ENCODE measurements around the gene PRLR. TPM values are rescaled to one million over a fixed set of nuclear protein-coding genes. Genes with fewer than 3 reads are reported as not detected.

Gene PRLR
- total and polyA plus RNA-seq, 2 of the 8 experiments (the other 6 are each of a cell fraction or from before 2014, with no cell fraction given), result 0.53 to 2.5 TPM

DNA sequence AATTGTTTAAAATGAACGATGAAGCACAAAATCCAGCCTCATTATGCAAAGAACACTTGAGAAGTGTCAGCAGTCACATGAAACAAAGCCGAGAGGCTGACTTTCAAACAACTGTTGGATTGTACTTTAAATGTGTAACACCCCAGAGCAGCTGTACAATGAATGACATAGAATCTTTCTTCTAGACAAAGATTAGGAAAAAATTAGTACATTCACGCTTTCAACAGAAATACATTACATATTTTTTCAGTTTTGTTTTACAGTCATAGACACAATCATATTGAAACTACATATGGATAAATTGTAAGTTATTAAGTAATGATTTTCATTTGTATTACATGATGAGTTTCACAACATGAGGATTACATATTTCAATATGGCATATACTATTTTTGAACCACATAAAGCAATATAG, 171.9 kb downstream of the PRLR start:
- no peak overlapping the region for H2BK5ac ChIP-seq (ENCODE audit: low read depth, low read length)
- H3K4me1 ChIP-seq (replicated peaks in 1 of 4; ENCODE audit: control insufficient read depth in 3 of 4, insufficient read depth in 4 of 4, low read length in 3 of 4), result peaks cover 0 to 3% (median 0%) of the 10 kb centered on the region in 4 experiments; a peak in 1 of 7 replicates
- POLR2A ChIA-PET (ENCODE audit: partially characterized antibody), result no interaction called here
- H3K4me2 ChIP-seq (ENCODE audit: insufficient read depth in 1 of 2, low read depth in 2 of 2, low read length in 2 of 2), result no peak overlapping the region
- H3K79me1 ChIP-seq (ENCODE audit: low read depth, low read length), result no peaks in the 10 kb centered on the region
- CTCF ChIA-PET (ENCODE audit: partially characterized antibody), result no interaction called here
- no peak overlapping the region for H2BK120ac ChIP-seq (replicated peaks; ENCODE audit: low read depth, low read length)
- no peak overlapping the region for H3K4ac ChIP-seq (replicated peaks; ENCODE audit: insufficient read length, low read depth, low read length)
- H3K79me2 ChIP-seq (ENCODE audit: control insufficient read depth in 1 of 2, insufficient read depth in 2 of 2, low read length in 2 of 2), result no peaks in the 10 kb centered on the region
- H3K14ac ChIP-seq (ENCODE audit: insufficient read length), result no peak overlapping the region
- no peaks in the 10 kb centered on the region for H3K27me3 ChIP-seq (replicated peaks in 1 of 4; ENCODE audit: control insufficient read depth in 3 of 4, extremely low read depth in 1 of 4, insufficient read depth in 3 of 4, low read length in 3 of 4)
- H4K91ac ChIP-seq (replicated peaks; ENCODE audit: insufficient read length, low read length), result no peak overlapping the region
- WGBS, 2 experiments (ENCODE audit: extremely low coverage in 1 of 2, insufficient coverage in 1 of 2, insufficient read length in 1 of 2, insufficient replicate concordance in 2 of 2, low coverage in 1 of 2, low lambda C conversion rate in 2 of 2, missing lambda C conversion rate in 1 of 2), result 88% methylated on average over 3 of the region's 3 CpGs; no CpG with 5 or more reads in 1 of the 2 experiments
- H4K8ac ChIP-seq (ENCODE audit: extremely low read depth, insufficient read depth, low read length), result no peak overlapping the region
- no peak overlapping the region for H3K27ac ChIP-seq (ENCODE audit: low read depth, low read length)
- H3K9ac ChIP-seq (replicated peaks in 1 of 4; ENCODE audit: extremely low read depth in 1 of 4, low read depth in 3 of 4, low read length in 3 of 4), result no peak overlapping the region
- no peaks in the 10 kb centered on the region for H3K23me2 ChIP-seq (ENCODE audit: low read depth, low read length)
- H2BK20ac ChIP-seq (ENCODE audit: low read length), result no peak overlapping the region
- no peak overlapping the region for H2AFZ ChIP-seq (ENCODE audit: low read length)
- DNase-seq (ENCODE audit: low read depth in 1 of 2, low spot score in 2 of 2) (no peak), FAIRE-seq (no peak)
- no peak overlapping the region for H2BK15ac ChIP-seq (ENCODE audit: low read length)
- no peak overlapping the region for H3K56ac ChIP-seq (replicated peaks; ENCODE audit: insufficient read length, low read depth, low read length)
- H3K9me3 ChIP-seq (ENCODE audit: insufficient read depth in 2 of 2, low read depth in 1 of 2, low read length in 1 of 2), result no peaks in the 10 kb centered on the region
- H2BK12ac ChIP-seq (ENCODE audit: low read depth, low read length), result no peak overlapping the region
- H4K20me1 ChIP-seq (replicated peaks in 1 of 2; ENCODE audit: control insufficient read depth in 1 of 2, insufficient read depth in 2 of 2, low read length in 2 of 2), result no peaks in the 10 kb centered on the region
- H3K36me3 ChIP-seq (ENCODE audit: control insufficient read depth in 2 of 4, insufficient read depth in 4 of 4, low read length in 3 of 4), result no peaks in the 10 kb centered on the region
- no peak overlapping the region for H3K18ac ChIP-seq (ENCODE audit: extremely low read depth, low read length)
- no peak overlapping the region for H2AK5ac ChIP-seq (ENCODE audit: low read depth, low read length)
- no peak overlapping the region for H3K23ac ChIP-seq (ENCODE audit: insufficient read length)
- H3K4me3 ChIP-seq (ENCODE audit: extremely low read depth in 1 of 4, insufficient read depth in 2 of 4, low read depth in 3 of 4, low read length in 4 of 4), result no peak overlapping the region
- TF ChIP-seq KDM1A (IDR thresholded peaks at IDR 0.05; ENCODE audit: borderline replicate concordance, low read length) (no peak), JUND (IDR thresholded peaks at IDR 0.05; ENCODE audit: low read length) (no peak), CEBPB (IDR thresholded peaks at IDR 0.05; ENCODE audit: low read depth, low read length) (no peak), RNF2 (IDR thresholded peaks at IDR 0.05; ENCODE audit: borderline replicate concordance, low read depth, low read length, missing control alignments, poor library complexity, severe bottlenecking) (no peak), EP300 (IDR thresholded peaks at IDR 0.05; ENCODE audit: borderline replicate concordance in 1 of 2, low read depth in 2 of 2, low read length in 2 of 2) (no peak), BRCA1 (IDR thresholded peaks at IDR 0.05; ENCODE audit: low read depth, low read length) (no peak), RAD21 (IDR thresholded peaks at IDR 0.05 in 1 of 2, conservative IDR thresholded peaks at IDR 0.05 in 1 of 2; ENCODE audit: low read depth in 2 of 2, low read length in 2 of 2) (no peak), TAF7 (optimal IDR thresholded peaks at IDR 0.05; ENCODE audit: borderline replicate concordance, low read depth, low read length) (no peak), MAFK (IDR thresholded peaks at IDR 0.05; ENCODE audit: low read depth, low read length) (no peak), CBX8 (IDR thresholded peaks at IDR 0.05; ENCODE audit: borderline replicate concordance, low read depth, low read length) (no peak), EGR1 (IDR thresholded peaks at IDR 0.05; ENCODE audit: borderline replicate concordance, low read depth, low read length) (no peak), POLR2A (IDR thresholded peaks at IDR 0.05; ENCODE audit: control extremely low read depth in 1 of 2, low read depth in 2 of 2, low read length in 2 of 2) (no peak), NANOG (IDR thresholded peaks at IDR 0.05; ENCODE audit: insufficient read depth, low read depth, low read length, poor library complexity, severe bottlenecking) (no peak)
- no peak overlapping the region for H4K5ac ChIP-seq (ENCODE audit: insufficient read length, low read depth, low read length)
